GM19099 (cell line): Measurements from ENCODE around the gene CDH4.

Experiments used
- POLR2A ChIP-seq: IDR thresholded peaks from 3 replicates; pipeline ENCODE4 v1.6.1; 2011; ENCODE audit warnings: low read depth; ENCODE audit not compliant: insufficient read length; ENCODE audit errors: extremely low read depth

The CDH4 gene

DNA sequence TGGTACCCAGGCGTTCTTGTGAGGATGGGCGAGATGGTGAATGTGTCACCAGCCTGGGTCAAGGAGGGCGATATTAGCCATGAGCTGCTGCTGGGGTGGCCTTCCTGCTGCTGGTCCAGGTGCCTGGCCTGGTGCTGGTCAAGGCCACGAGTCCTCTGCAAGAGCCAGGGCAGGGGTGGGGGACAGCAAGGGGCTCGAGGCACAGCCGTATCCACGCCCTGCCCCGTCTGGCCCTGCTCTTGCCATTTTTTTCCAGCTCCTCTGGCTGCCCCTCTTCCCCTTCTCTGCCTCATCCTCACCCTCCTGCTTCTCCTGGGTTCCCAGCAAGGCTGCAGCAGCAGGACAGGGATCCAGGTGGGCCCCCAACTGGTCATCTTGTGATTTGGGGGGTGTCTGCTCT, 51.2 kb downstream of the CDH4 start:
- TF ChIP-seq POLR2A = no peak

DNA sequence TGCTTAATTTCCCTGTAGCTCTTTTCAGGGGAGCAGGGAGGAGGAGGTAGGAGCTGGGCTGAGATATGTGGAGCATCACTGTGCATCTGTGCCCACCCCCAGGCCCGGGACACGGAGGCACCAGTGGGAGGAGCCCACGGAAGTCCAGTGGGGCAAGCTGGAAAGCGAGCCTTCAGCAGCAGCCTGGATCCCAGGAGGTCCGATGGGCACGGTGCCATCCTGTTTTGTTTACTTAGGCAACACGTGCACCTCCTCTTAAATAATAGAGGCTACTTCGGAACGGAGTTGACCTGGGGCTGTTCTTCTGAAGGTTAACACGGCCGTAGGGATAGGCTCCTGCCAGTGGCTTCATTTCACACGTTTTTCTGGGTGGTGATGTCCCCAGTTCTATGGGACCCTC, 51.6 kb downstream of the CDH4 start:
- TF ChIP-seq POLR2A = no peak

DNA sequence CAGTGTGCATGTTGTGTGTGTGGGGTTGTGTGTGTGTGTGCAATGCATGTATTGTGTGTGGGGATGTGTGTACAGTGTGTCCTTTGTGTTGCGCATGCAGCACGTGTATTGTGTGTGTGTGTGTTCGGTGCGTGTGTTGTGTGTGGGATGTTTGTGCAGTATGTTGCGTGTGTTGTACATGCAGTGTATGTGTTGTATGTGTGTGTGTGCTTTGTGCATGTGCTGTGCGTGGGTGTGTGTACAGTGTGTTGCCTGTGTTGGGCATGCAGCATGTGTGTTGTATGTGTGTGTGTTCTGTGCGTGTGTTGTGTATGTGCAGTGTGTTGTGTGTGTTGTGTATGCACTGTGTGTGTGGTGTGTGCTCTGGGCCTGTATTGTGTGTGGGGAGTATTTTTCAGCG, 52.7 kb downstream of the CDH4 start:
- TF ChIP-seq POLR2A = no peak

DNA sequence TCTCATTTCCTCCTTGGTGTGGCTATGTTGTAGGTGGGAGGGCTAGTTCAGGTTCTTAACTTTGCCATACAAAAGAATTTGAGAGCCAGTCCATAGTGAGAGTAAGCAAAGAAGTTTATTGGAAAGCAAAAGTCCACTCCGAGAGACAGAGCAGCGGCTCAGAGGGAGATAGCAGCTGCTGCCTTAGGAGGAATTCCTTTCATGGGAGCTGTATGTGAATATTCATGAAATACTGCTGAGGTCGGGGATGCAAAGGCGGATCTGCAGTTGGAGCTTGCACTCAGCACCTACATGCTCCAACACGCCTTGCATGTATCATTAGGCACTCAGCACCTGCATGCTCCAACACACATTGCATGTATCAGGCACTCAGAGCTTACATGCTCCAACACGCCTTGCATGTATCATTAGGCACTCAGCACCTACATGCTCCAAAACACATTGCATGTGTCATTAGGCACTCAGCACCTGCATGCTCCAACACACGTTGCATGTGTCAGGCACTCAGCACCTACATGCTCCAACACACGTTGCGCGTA, 54.9 kb downstream of the CDH4 start:
- TF ChIP-seq POLR2A = no peak

DNA sequence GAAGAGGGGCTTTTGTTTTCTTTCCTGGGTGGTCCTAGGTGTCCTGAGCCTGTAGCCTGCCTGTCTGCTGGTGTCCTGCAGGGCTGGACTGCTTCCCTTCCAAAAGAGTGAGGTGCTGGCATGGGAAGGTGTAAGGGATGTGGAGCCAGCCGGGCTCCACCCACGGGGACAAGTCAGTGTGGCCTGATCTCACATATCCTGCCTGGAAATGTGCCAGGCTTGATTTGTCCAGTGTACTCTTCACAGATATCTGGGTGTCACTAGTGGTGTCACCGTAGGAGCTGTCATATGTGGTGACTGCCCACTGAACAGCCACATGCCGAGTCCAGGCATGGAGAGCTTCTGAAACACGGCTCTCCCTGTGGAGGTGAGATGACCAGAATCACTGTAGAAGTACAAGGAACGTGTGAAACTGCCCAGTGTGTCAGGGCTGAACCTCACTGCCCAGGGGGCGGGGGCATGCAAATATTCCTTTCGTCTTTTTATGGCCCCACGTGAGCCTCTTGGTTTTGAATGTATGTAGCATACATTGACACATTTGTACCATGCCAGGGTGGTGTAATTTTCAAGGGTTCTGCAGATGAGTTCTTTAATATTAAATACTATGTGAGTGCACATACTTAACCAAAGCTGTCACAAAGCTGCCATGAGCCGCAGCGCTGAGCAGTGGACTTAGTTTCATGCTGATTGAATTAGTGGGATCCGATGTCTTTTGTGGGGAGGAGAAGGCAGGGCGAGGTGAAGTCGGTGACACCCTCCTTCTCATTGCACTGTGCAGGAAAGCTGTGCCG, 55.8 kb downstream of the CDH4 start:
- no peak for TF ChIP-seq POLR2A

DNA sequence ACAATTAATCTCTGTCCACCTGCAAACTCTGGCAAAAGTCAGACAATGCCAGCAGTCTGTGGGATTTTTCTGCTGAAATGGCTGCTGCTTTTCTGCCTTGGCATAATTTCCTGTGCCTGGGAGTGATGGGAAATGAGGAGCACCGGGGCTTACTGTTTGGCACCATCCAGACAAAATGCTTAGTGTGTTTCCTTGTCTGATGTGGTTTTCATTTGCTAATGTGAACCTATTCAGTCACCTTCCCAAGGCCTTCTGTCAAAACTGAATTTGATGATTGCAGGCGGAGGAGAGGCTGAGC, 56.4 kb downstream of the CDH4 start:
- TF ChIP-seq POLR2A = no peak

DNA sequence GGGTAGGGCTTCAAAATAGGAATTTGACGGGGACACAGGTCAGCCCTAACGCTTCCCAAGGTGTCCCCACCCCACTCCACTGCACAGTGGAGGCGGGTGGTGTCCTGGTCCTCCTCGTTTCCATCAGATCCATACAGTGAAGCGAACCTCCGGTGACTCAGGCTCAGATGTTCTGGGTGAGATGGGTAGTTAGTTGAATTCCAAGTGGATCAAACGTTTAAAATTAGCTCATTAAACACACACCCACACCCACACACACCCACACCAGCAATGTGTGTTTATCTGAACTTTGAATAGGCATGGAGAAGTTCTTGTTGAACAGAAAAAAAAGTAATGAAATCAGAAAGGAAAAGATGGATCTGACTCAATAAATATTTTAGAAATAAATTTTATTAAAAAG, 58.9 kb downstream of the CDH4 start:
- TF ChIP-seq POLR2A = no peak

DNA sequence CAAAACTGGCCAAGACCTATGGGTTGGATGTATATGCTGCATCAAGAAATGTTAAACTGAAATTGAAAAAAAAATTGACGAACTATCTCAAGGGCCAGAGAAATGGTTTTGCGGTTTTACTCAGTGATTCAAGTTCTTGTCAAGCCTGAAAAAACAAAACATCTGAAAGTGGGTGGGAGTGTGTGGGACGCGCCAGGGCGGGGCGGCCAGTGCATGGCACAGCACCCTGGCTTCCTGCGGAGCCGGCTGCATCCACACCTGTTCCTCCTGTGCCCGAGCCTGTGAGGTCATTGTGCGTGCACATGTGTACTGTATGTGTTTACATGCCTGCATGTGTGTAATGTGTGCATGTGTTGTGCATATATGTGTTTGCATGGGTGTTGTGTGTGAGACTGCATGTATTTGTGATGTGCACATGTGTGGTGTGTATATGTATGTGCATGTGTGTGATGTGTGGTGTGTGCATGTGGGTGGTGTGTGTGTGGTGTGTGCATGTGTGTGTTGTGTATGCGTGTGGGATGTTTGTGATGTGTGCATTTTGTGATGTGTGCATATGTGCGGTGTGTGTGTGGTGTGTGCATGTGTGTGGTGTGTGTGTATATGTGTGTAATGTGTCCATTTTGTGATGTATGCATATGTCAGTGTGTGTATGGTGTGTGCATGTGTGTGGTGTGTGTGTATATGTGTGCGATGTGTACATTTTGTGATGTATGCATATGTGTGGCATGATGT, 59.8 kb downstream of the CDH4 start:
- TF ChIP-seq POLR2A = no peak

DNA sequence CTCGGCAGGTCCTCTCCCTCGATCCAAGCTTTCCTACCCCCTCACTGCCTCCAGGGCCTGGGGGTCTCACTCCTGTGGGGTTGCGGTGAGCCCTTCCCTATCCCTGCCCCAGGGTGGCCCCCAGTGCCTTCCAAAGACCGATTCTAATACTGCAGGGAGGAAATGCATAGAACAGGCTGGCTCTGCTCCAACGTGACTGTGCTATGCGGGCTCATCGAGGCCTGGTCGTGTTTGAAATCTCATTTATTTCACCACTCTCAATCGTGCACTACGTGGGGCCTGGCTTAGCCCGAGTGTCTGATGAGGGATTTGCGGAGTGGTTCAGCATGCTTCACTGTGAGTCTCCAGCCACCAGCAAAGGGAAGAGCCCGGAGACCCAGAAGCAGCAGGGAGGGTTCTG, 60.9 kb downstream of the CDH4 start:
- TF ChIP-seq POLR2A = no peak

DNA sequence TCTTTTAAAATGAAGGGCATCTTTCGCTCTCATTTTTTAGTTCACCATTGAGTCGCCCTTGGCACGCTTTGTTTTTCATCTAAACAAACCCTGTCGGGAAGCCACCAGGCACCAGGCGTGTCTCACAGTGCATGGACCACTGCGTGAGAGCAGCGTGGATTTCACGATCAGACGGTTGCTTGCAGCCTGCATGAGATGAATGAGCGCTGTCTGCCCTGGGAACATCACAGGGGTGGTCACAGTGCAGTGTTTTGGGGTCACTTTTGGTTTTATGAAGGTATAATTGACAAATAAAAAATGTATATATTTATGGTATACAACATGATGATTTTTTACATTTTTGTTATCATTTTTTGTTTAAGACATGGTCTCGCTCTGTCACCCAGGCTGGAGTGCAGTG, 61.3 kb downstream of the CDH4 start:
- no peak for TF ChIP-seq POLR2A

DNA sequence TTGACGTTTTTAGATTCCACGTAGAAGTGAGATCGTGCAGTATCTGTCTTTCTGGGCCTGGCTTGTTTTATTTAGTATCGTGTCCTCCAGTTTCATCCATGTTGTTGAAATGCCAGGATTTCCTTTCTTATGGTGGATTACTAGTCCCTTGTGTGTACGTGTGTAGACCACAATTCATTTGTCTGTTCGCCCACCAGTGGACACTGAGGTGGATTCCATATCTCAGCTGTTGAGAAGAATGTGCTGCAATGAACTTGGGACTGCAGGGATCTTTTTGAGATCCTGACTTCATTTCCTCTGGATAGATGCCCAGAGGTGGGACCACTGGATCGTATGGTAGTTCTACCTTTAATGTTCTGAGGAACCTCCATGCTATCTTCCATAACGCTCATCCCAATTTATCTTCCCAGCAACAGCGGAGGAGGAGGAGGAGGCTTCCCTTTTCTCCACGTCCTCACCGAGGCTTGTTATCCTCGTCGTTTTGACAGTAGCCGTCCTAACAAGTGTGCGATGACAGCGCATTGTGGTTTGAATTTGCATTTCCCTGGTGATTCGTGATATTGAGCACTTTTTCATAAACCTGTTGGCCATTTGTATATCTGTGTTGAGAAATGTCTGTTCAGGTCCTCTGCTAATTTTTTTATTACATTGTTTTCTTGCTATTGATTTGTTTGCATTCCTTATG, 62.4 kb downstream of the CDH4 start:
- TF ChIP-seq POLR2A = no peak

DNA sequence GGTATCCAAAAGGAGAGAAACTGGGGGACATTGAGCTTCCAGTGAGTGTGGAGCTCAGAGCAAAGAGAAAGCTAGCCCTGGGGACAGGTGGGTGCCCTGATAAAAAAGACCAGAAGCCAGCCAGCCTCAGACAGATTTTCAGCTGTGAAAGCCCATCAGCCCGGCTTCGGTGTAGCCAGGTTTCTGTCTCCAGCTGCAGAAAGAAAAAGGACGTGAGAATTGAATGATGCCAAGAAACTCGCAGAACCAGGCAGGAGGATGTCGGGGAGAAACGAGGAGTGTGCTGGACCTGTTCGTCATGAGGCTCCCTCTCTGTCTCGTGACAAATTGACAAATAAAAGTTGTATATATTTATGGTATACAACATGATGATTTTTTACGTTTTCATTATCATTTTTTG, 63.3 kb downstream of the CDH4 start:
- TF ChIP-seq POLR2A = no peak

DNA sequence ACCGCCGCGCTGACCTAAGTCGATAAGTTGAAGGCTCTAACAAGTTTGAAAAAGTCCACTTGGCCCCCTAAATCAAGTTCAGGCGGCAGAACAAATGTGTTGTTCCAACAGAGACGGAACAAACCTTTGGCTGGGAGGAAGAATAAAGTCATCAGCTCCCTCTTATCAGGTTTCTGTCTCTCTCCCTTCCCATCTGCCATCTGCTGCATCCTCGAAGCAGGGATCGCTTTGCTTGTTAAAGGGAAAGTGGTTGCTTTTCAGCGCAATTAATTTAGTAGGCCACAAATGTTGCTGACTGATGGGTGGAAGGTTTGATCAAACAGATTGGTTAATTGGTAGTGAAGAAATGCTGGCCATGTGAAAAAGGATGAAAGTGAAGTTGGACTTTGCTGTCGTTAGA, 64.3 kb downstream of the CDH4 start:
- TF ChIP-seq POLR2A = no peak

DNA sequence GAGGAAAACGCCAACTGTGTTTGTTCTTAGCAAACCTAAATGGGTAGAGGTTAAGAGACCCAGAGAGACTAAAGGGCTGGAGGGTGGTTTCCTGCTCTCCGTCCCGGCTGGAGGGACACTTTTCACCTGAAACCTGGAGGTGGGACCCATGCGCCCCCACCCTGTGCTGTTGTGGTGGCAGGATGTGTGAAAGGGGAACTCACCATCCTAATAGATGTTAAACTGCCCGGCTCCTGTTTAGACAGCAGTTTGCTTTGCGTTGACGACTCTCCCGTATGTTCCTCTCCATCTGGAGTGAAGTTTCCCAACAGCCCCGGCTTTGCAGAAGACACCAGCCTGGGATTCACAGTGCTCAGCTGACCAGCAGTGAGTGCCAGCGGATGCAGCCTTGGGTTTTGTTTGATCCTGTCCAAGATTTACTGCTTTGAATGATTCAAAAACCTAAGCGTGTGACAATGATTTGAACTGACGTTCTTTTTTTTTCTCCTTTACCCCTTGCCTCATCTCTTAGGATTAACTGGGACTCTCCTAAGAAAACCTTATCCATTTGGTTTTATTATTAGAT, 66.0 kb downstream of the CDH4 start:
- no peak for TF ChIP-seq POLR2A

DNA sequence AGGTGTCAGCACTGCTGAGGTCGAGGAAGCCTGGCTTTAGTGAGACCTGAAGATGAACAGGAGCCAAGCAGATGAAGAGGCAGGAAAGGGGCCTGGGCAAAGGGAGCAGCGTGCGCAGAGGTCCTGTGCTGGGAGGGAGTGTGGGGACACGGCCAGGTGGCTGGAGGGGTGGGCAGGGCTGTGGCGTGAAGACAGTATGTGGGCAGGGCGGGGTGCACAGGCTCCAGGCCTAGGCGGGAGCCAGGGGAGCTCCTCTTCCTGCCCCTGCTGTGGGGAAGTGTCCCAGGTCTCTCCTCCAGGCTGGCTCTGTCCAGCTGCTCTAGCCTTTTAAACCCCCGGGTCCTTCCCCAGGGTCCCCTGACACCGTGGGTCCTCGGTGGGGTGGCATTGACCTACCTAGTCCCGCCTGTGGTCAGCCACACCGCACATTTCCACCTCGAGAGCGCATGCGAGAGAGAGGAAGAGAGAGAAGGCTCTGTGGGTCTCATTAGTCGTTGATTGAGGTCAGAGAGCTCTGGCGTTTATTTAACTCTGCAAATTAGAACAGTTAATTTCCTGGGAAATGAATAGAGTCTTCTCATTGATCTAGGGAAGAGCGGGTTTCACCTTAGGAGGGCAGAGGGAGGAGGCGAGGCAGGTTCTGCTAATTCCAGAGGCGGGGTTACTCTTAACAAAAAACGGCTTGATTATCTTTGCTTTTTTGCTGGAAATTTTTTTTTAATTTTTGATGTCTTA, 68.8 kb downstream of the CDH4 start:
- no peak for TF ChIP-seq POLR2A
